IPS-18c (cell line): ENCODE data around the gene KLHL34.

Experiments
- H3K4me3 ChIP-seq: 2 replicates; pipeline ENCODE4 v1.7.0; 2013; ENCODE audit warnings: low read depth, mild to moderate bottlenecking, low read length, moderate library complexity; ENCODE audit not compliant: insufficient read depth
- H3K9me3 ChIP-seq: one replicate; pipeline ENCODE4 v1.6.1; 2013; ENCODE audit warnings: mild to moderate bottlenecking, low read length, moderate library complexity; ENCODE audit not compliant: control insufficient read depth, insufficient read depth

Gene KLHL34

GRCh38 chrX:21658746-21659145, 616 bp upstream of the KLHL34 start:
- Histone ChIP-seq H3K9me3 (peaks cover 4% of the 10 kb centered on the region), H3K4me3 (no peak overlapping the region)

GRCh38 chrX:21657318-21658151, 595 bp downstream of the KLHL34 start:
- no peak overlapping the region for H3K4me3 ChIP-seq
- peaks cover 4% of the 10 kb centered on the region for H3K9me3 ChIP-seq

GRCh38 chrX:21656587-21657317, 1.4 kb downstream of the KLHL34 start:
- no peak overlapping the region for H3K4me3 ChIP-seq
- H3K9me3 ChIP-seq: peaks cover 4% of the 10 kb centered on the region

GRCh38 chrX:21655901-21656586, 2.1 kb downstream of the KLHL34 start:
- Histone ChIP-seq H3K4me3 (no peak overlapping the region), H3K9me3 (peaks cover 4% of the 10 kb centered on the region)

- no peak overlapping the region for H3K4me3 ChIP-seq
These were observed 12.2 kb downstream of the KLHL34 start for GRCh38 chrX:21645886-21646285.

GRCh38 chrX:21645431-21645830, 12.7 kb downstream of the KLHL34 start:
- no peaks in the 10 kb centered on the region for H3K9me3 ChIP-seq
- no peak overlapping the region for H3K4me3 ChIP-seq

More at GRCh38 chrX:21645886-21646285, 12.2 kb downstream of the KLHL34 start:
- H3K9me3 ChIP-seq: no peaks in the 10 kb centered on the region

- no peak overlapping the region for H3K4me3 ChIP-seq
- no peaks in the 10 kb centered on the region for H3K9me3 ChIP-seq
These were observed 18.4 kb downstream of the KLHL34 start for GRCh38 chrX:21639775-21640174.

- Histone ChIP-seq H3K9me3 (no peaks in the 10 kb centered on the region), H3K4me3 (no peak overlapping the region)
These were observed 19.8 kb downstream of the KLHL34 start for GRCh38 chrX:21638311-21638710.

GRCh38 chrX:21632027-21632426, 26.1 kb downstream of the KLHL34 start:
- Histone ChIP-seq H3K4me3 (no peak overlapping the region), H3K9me3 (peaks cover 4% of the 10 kb centered on the region)

GRCh38 chrX:21623778-21624501, 34.2 kb downstream of the KLHL34 start:
- no peak overlapping the region for H3K4me3 ChIP-seq

GRCh38 chrX:21620234-21620633, 37.9 kb downstream of the KLHL34 start:
- Histone ChIP-seq H3K4me3 (no peak overlapping the region), H3K9me3 (no peaks in the 10 kb centered on the region)

More at GRCh38 chrX:21623778-21624501, 34.2 kb downstream of the KLHL34 start:
- H3K9me3 ChIP-seq: peaks cover 4% of the 10 kb centered on the region

GRCh38 chrX:21616386-21616785, 41.7 kb downstream of the KLHL34 start:
- no peak overlapping the region for H3K4me3 ChIP-seq
- H3K9me3 ChIP-seq: no peaks in the 10 kb centered on the region

- no peak overlapping the region for H3K4me3 ChIP-seq
- no peaks in the 10 kb centered on the region for H3K9me3 ChIP-seq
These were observed 46.0 kb downstream of the KLHL34 start for GRCh38 chrX:21612154-21612553.

- Histone ChIP-seq H3K9me3 (no peaks in the 10 kb centered on the region), H3K4me3 (no peak overlapping the region)
These were observed 48.0 kb downstream of the KLHL34 start for GRCh38 chrX:21610168-21610567.

GRCh38 chrX:21606002-21606401, 52.1 kb downstream of the KLHL34 start:
- Histone ChIP-seq H3K4me3 (no peak overlapping the region), H3K9me3 (peaks cover 2% of the 10 kb centered on the region)
